SJSA1 (cell line): ENCODE results near the gene DCLK2. TPM values are rescaled to one million over a fixed set of nuclear protein-coding genes. Genes with fewer than 3 reads are reported as not detected.

Source experiments
- DNase-seq, 2 experiments: peaks; one replicate each; pipeline ENCODE4 v3.0.0-alpha.2; 2015 to 2020; ENCODE audit warnings: low spot score in 2 of 2, low read depth in 1 of 2
- H3K27ac ChIP-seq: fragments of 250-450 bp; sonication (Bioruptor Pico); 2 replicates; pipeline ENCODE4 v1.5.1; 2020; ENCODE audit warnings: mild to moderate bottlenecking, moderate library complexity
- H3K27me3 ChIP-seq: fragments of 250-450 bp; sonication (Bioruptor Pico); replicated peaks from 2 replicates; pipeline ENCODE4 v1.5.1; 2020; ENCODE audit warnings: mild to moderate bottlenecking, moderate library complexity
- H3K36me3 ChIP-seq: fragments of 250-450 bp; sonication (Bioruptor Pico); 2 replicates; pipeline ENCODE4 v1.5.1; 2020; ENCODE audit warnings: mild to moderate bottlenecking
- H3K4me1 ChIP-seq: fragments of 250-450 bp; sonication (Bioruptor Pico); replicated peaks from 2 replicates; pipeline ENCODE4 v1.6.1; 2021; ENCODE audit warnings: mild to moderate bottlenecking
- H3K4me3 ChIP-seq: fragments of 250-450 bp; sonication (Bioruptor Pico); 2 replicates; pipeline ENCODE4 v1.5.1; 2020; ENCODE audit warnings: mild to moderate bottlenecking
- H3K9me3 ChIP-seq: fragments of 250-450 bp; sonication (Bioruptor Pico); replicated peaks from 2 replicates; pipeline ENCODE4 v1.5.1; 2020; ENCODE audit warnings: mild to moderate bottlenecking
- total RNA-seq: library from RNA; depleted of rRNA; stranded (reverse); fragments of >200 nt; shearing (Covaris generic); gene quantifications from 2 replicates; pipeline ENCODE4 v1.2.3, GENCODE V29; 2014

The DCLK2 gene
- total RNA-seq, 1 experiment from 2014 or later: 5.7 TPM

- no peaks in the 10 kb centered on the region for H3K9me3 ChIP-seq
- H3K4me3 ChIP-seq: no peak overlapping the region
- no peaks in the 10 kb centered on the region for H3K27me3 ChIP-seq
- peak; percentile 55 to 74 for DNase-seq
- peak overlapping the region; percentile 52 for H3K27ac ChIP-seq
- H3K36me3 ChIP-seq: no peaks in the 10 kb centered on the region; the same call in 1 of the 2 replicates
- H3K4me1 ChIP-seq: peaks cover 23% of the 10 kb centered on the region
Measured at GRCh38 chr4:150217192-150217591, 138.9 kb downstream of the DCLK2 start.

- peak overlapping the region; percentile 52 for H3K27ac ChIP-seq
- no peaks in the 10 kb centered on the region; the same call in 1 of the 2 replicates for H3K36me3 ChIP-seq
- no peak overlapping the region for H3K4me3 ChIP-seq
- peaks cover 23% of the 10 kb centered on the region for H3K4me1 ChIP-seq
- no peaks in the 10 kb centered on the region for H3K27me3 ChIP-seq
- no peaks in the 10 kb centered on the region for H3K9me3 ChIP-seq
- DNase-seq: no peak
Measured at GRCh38 chr4:150217808-150218207, 139.6 kb downstream of the DCLK2 start.

GRCh38 chr4:150218447-150218846 is 140.2 kb downstream of the DCLK2 start:
- Histone ChIP-seq H3K9me3 (no peaks in the 10 kb centered on the region), H3K4me1 (peaks cover 20% of the 10 kb centered on the region), H3K36me3 (no peaks in the 10 kb centered on the region; the same call in 1 of the 2 replicates), H3K4me3 (no peak overlapping the region), H3K27me3 (no peaks in the 10 kb centered on the region), H3K27ac (no peak overlapping the region)
- no peak for DNase-seq

- Histone ChIP-seq H3K9me3 (no peaks in the 10 kb centered on the region), H3K4me3 (no peak overlapping the region), H3K27ac (no peak overlapping the region), H3K27me3 (no peaks in the 10 kb centered on the region), H3K36me3 (no peaks in the 10 kb centered on the region; the same call in 1 of the 2 replicates), H3K4me1 (peaks cover 30% of the 10 kb centered on the region)
- DNase-seq: no peak
Measured at GRCh38 chr4:150219841-150220240, 141.6 kb downstream of the DCLK2 start.

GRCh38 chr4:150224896-150225591 is 146.8 kb downstream of the DCLK2 start:
- H3K9me3 ChIP-seq: no peaks in the 10 kb centered on the region

DNA sequence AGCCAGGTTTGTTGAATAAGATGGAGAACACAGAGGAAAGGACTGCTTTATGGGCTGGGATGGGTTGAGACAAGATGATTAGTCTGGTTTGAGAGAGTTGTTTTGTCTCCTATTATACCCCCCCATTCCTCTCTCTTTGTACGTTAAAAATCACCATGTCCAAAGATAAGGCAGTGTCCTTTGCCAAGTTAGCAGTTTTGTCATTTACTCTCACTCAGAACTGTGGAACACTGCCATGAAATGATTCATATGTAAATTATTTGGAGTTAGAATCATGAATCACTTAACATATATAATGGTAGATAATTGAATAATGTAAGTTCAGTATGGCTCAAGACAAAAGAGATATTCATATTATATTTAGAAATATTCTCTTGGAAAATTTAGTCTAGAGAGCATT is 151.3 kb downstream of the DCLK2 start:
- no peak overlapping the region for H3K4me3 ChIP-seq
- H3K27me3 ChIP-seq: no peaks in the 10 kb centered on the region
- no peaks in the 10 kb centered on the region for H3K9me3 ChIP-seq
- H3K36me3 ChIP-seq: no peaks in the 10 kb centered on the region
- H3K4me1 ChIP-seq: peaks cover 65% of the 10 kb centered on the region
- peak in 1 of 2 experiments; percentile 51 for DNase-seq
- H3K27ac ChIP-seq: peak overlapping the region; percentile 19

More at GRCh38 chr4:150224896-150225591, 146.8 kb downstream of the DCLK2 start:
- H3K4me3 ChIP-seq: no peak overlapping the region
- peak overlapping the region; percentile 88 for H3K27ac ChIP-seq
- H3K27me3 ChIP-seq: no peaks in the 10 kb centered on the region
- peak; percentile 74 to 95 for DNase-seq
- H3K36me3 ChIP-seq: no peaks in the 10 kb centered on the region
- peaks cover 42% of the 10 kb centered on the region for H3K4me1 ChIP-seq

GRCh38 chr4:150230561-150230960 is 152.3 kb downstream of the DCLK2 start:
- Histone ChIP-seq H3K9me3 (no peaks in the 10 kb centered on the region), H3K27me3 (no peaks in the 10 kb centered on the region), H3K36me3 (no peaks in the 10 kb centered on the region), H3K4me3 (no peak overlapping the region), H3K27ac (no peak overlapping the region), H3K4me1 (peaks cover 68% of the 10 kb centered on the region)
- no peak for DNase-seq

DNA sequence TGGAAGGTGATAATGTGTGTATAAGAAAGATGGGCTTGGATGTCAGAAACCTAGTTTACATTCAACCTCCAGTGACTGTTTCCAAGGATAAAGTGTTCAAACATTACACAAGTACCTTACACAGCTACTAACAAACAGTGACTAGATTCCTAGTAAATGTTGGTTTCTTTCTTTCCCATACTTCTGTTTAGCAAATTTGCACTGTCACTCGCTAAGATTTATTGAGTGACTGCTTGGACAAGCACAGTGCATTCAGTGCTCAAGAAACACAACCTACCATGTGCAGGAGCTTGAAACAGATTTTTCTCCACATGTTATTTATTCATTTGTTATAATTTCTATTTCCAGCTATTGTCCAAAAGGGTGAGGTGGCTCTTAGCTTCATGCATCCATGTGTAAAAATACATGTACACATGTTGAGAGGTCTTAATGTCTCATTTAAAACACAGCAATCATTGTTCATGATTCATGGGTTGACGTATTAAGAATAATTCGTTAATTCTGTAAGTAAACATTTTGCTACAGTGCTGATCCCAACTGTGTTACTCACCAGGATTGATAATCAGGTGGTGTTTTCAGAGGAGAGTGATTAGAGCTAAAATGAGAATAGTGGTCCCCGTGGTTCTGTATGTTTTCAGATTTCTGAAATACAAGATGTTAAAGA is 153.0 kb downstream of the DCLK2 start:
- Histone ChIP-seq H3K27me3 (no peaks in the 10 kb centered on the region), H3K36me3 (no peaks in the 10 kb centered on the region), H3K4me1 (peaks cover 68% of the 10 kb centered on the region), H3K9me3 (no peaks in the 10 kb centered on the region), H3K4me3 (no peak overlapping the region), H3K27ac (no peak overlapping the region)
- no peak for DNase-seq

DNA sequence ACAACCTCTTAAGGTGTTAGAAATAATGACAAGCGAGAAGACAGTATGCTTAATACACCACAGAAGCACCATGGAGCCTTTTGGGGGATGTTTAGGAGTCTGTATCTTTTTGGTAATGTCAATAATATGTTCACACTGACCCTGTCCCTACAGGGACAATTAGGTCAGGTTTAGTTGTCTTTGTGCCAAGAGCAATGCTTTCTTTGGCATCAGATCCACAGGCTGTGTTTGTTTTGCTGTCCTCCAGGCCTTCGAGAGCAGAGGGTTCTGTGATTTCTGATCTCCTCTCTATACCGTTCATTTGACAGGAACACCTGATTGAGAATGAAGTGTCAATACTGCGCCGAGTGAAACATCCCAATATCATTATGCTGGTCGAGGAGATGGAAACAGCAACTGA is 153.8 kb downstream of the DCLK2 start:
- no peaks in the 10 kb centered on the region for H3K9me3 ChIP-seq
- H3K27ac ChIP-seq: no peak overlapping the region
- no peaks in the 10 kb centered on the region for H3K27me3 ChIP-seq
- H3K4me3 ChIP-seq: no peak overlapping the region
- H3K36me3 ChIP-seq: no peaks in the 10 kb centered on the region
- DNase-seq: no peak
- peaks cover 69% of the 10 kb centered on the region for H3K4me1 ChIP-seq

GRCh38 chr4:150234246-150234645 is 156.0 kb downstream of the DCLK2 start:
- no peaks in the 10 kb centered on the region for H3K36me3 ChIP-seq
- no peak overlapping the region for H3K27ac ChIP-seq
- no peak for DNase-seq
- H3K9me3 ChIP-seq: no peaks in the 10 kb centered on the region
- no peaks in the 10 kb centered on the region for H3K27me3 ChIP-seq
- H3K4me1 ChIP-seq: peaks cover 80% of the 10 kb centered on the region
- no peak overlapping the region for H3K4me3 ChIP-seq

GRCh38 chr4:150235317-150235716 is 157.1 kb downstream of the DCLK2 start:
- Histone ChIP-seq H3K4me1 (peaks cover 69% of the 10 kb centered on the region), H3K27ac (peak overlapping the region; percentile 99), H3K36me3 (no peaks in the 10 kb centered on the region), H3K27me3 (no peaks in the 10 kb centered on the region), H3K9me3 (no peaks in the 10 kb centered on the region), H3K4me3 (no peak overlapping the region)
- DNase-seq: no peak

- H3K4me3 ChIP-seq: no peak overlapping the region; the same call in 1 of the 2 replicates
- H3K27me3 ChIP-seq: no peaks in the 10 kb centered on the region
- no peaks in the 10 kb centered on the region for H3K9me3 ChIP-seq
- peak; percentile 61 to 87 for DNase-seq
- H3K27ac ChIP-seq: peak overlapping the region; percentile 99
- peaks cover 65% of the 10 kb centered on the region for H3K4me1 ChIP-seq
- H3K36me3 ChIP-seq: no peaks in the 10 kb centered on the region
Measured at GRCh38 chr4:150235808-150236271, 157.6 kb downstream of the DCLK2 start.

DNA sequence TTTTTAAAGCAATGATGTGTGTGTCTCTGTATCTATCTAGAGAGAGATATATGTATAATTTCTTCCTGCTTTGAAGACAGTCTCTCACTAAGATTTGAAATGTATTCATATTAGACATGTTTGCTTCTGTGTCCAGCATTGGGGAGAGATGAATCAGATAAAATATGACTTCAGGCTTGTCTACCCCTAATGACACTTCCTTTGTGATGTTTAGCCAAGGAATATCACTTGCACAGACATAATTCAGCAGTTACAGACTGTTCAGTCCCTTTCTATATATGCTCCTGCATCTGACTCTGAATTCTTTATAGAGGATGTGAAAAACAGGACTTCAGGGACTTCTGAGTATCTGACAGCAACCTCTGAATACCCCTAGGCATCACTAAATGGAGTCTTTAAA is 158.4 kb downstream of the DCLK2 start:
- no peaks in the 10 kb centered on the region for H3K9me3 ChIP-seq
- peaks cover 65% of the 10 kb centered on the region for H3K4me1 ChIP-seq
- peak in 1 of 2 experiments; percentile 79 for DNase-seq
- peak overlapping the region; percentile 14 for H3K4me3 ChIP-seq
- peak overlapping the region; percentile 99 for H3K27ac ChIP-seq
- H3K27me3 ChIP-seq: no peaks in the 10 kb centered on the region
- no peaks in the 10 kb centered on the region for H3K36me3 ChIP-seq
